Tibial artery (tissue), 4 donors: ENCODE results near the gene HIVEP1.

Source experiments
- DNase-seq, 2 donors: peaks; one replicate each; pipeline ENCODE4 v3.0.0-alpha.2; 2019
- H3K27ac ChIP-seq, 2 donors: fragments of 200-600 bp; sonication (generic) in 1 of 2; 1 replicate in 1 of 2; 2 replicates in 1 of 2; pipeline ENCODE4 v1.5.1; 2018 to 2019; ENCODE audit warnings: mild to moderate bottlenecking in 1 of 2
- H3K27me3 ChIP-seq, 2 donors: fragments of 200-600 bp; sonication (generic) in 1 of 2; one replicate each; pipeline versions ENCODE4 v1.5.1 to v1.6.0; 2016 to 2019
- H3K36me3 ChIP-seq, 3 donors: fragments of 200-600 bp; sonication (generic) in 2 of 3; one replicate each; pipeline ENCODE4 v1.5.1; 2016 to 2019; ENCODE audit warnings: mild to moderate bottlenecking in 2 of 3
- H3K4me1 ChIP-seq, 4 donors: fragments of 200-600 bp; sonication (generic) in 2 of 4; 1 replicate in 3 of 4; 2 replicates in 1 of 4; pipeline ENCODE4 v1.5.1; 2016 to 2019
- H3K4me3 ChIP-seq, 2 donors: fragments of 200-600 bp; sonication (generic) in 1 of 2; 1 replicate in 1 of 2; 2 replicates in 1 of 2; pipeline ENCODE4 v1.5.1; 2018 to 2019; ENCODE audit warnings: mild to moderate bottlenecking in 2 of 2
- H3K9me3 ChIP-seq, 3 donors: fragments of 200-600 bp; sonication (generic) in 1 of 3; one replicate each; pipeline ENCODE4 v1.5.1; 2016 to 2019
- intact Hi-C: fragments of 100-400 bp; cut with DNase I; formaldehyde crosslinking; loops from one replicate; pipeline ENCODE4 v1.15.0; 2023; ENCODE audit warnings: low total_unique reads
- TF ChIP-seq, protein P1 (sequence below), 2 experiments: fragments of 200-600 bp in 1 of 2; fragments of 450-650 bp in 1 of 2; IDR thresholded peaks; one replicate each; pipeline ENCODE4 v1.5.1; 2017 to 2019; ENCODE audit warnings: antibody characterized with exemption in 2 of 2, mild to moderate bottlenecking in 1 of 2, moderate library complexity in 1 of 2

The HIVEP1 gene

GRCh38 chr6:12163744-12164507 is 151.8 kb downstream of the HIVEP1 start:
- Histone ChIP-seq H3K27me3 (no peaks in the 10 kb centered on the region), H3K36me3 (peaks cover 14 to 31% (median 24%) of the 10 kb centered on the region in 3 donors), H3K27ac (no peak overlapping the region), H3K4me1 (no peaks in the 10 kb centered on the region), H3K9me3 (no peaks in the 10 kb centered on the region), H3K4me3 (no peak overlapping the region)
- TF ChIP-seq, protein P1, sequence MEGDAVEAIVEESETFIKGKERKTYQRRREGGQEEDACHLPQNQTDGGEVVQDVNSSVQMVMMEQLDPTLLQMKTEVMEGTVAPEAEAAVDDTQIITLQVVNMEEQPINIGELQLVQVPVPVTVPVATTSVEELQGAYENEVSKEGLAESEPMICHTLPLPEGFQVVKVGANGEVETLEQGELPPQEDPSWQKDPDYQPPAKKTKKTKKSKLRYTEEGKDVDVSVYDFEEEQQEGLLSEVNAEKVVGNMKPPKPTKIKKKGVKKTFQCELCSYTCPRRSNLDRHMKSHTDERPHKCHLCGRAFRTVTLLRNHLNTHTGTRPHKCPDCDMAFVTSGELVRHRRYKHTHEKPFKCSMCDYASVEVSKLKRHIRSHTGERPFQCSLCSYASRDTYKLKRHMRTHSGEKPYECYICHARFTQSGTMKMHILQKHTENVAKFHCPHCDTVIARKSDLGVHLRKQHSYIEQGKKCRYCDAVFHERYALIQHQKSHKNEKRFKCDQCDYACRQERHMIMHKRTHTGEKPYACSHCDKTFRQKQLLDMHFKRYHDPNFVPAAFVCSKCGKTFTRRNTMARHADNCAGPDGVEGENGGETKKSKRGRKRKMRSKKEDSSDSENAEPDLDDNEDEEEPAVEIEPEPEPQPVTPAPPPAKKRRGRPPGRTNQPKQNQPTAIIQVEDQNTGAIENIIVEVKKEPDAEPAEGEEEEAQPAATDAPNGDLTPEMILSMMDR (IDR thresholded peaks at IDR 0.05) = no peak
- intact Hi-C loops = no loop called here
- DNase-seq = no peak

DNA sequence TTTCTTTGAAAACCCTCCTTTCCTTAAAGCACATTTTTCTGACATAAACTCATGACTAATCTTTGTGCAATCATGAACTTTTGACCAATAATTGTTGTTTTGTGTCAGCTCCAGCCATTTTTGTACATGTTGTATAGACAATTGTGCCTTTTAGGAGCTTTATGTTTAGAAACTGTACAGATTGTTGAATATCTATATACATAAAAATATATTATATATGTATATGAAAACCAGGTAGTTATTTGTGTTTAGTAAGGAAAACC is 152.3 kb downstream of the HIVEP1 start:
- Histone ChIP-seq H3K36me3 (peaks cover 14 to 31% (median 24%) of the 10 kb centered on the region in 3 donors), H3K9me3 (no peaks in the 10 kb centered on the region), H3K27ac (no peak overlapping the region), H3K27me3 (no peaks in the 10 kb centered on the region), H3K4me1 (no peaks in the 10 kb centered on the region), H3K4me3 (no peak overlapping the region)
- intact Hi-C loops = no loop called here
- no peak for DNase-seq
- TF ChIP-seq, protein P1 (IDR thresholded peaks at IDR 0.05) = no peak

DNA sequence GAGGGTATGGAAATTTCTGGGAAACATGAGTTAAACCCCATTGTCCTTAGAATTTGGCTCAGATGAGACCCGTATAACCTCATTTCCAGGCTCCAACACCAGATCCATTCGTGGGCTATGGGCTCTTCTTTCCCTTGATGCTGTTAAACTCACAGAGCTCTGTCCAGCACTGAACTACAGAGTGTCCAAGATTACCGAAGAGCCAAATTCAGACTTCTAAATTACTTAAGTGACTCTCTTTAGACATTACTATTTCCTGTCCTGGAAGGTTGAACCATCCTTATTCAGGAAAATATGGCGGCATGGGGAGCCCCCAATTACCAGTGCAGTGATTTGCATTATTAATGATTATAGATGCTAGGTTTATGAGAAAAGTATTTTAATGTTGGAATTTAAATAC is 153.2 kb downstream of the HIVEP1 start:
- no peak overlapping the region for H3K27ac ChIP-seq
- peaks cover 14 to 31% (median 24%) of the 10 kb centered on the region in 3 donors for H3K36me3 ChIP-seq
- intact Hi-C loops = no loop called here
- H3K4me1 ChIP-seq = no peaks in the 10 kb centered on the region
- no peaks in the 10 kb centered on the region for H3K9me3 ChIP-seq
- H3K4me3 ChIP-seq = no peak overlapping the region
- H3K27me3 ChIP-seq = no peaks in the 10 kb centered on the region
- DNase-seq = no peak
- TF ChIP-seq, protein P1 (IDR thresholded peaks at IDR 0.05) = no peak

DNA sequence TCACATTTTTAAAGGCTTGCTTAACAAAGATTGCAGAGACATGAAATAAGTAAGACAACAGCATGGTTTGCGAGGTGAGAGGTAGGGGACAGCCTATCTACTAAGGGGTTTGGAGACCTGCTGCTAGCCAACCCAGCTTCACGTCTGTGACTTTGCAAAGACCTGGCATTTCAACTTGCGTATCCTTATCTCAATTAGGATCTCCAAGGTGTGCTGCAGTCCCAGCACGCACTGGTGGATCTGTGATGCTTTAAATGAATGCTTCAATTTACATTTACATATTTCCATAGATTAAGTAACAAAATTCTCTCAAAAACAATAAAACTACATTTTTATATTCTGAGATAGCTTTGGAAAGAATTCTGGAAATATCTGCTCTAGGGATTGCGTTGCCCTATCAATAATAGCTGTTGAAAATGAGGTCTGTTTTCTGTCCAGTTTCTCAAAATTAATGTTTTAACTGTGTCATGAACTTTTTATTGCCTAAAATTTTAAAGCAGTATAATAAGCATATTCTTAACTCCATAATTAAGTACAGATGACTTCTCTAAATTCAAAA is 153.7 kb downstream of the HIVEP1 start:
- Histone ChIP-seq H3K4me3 (no peak overlapping the region), H3K36me3 (peaks cover 14 to 31% (median 24%) of the 10 kb centered on the region in 3 donors), H3K27me3 (no peaks in the 10 kb centered on the region), H3K4me1 (no peaks in the 10 kb centered on the region), H3K9me3 (no peaks in the 10 kb centered on the region), H3K27ac (no peak overlapping the region)
- TF ChIP-seq, protein P1 (IDR thresholded peaks at IDR 0.05) = no peak
- no peak for DNase-seq
- intact Hi-C loops = no loop called here

DNA sequence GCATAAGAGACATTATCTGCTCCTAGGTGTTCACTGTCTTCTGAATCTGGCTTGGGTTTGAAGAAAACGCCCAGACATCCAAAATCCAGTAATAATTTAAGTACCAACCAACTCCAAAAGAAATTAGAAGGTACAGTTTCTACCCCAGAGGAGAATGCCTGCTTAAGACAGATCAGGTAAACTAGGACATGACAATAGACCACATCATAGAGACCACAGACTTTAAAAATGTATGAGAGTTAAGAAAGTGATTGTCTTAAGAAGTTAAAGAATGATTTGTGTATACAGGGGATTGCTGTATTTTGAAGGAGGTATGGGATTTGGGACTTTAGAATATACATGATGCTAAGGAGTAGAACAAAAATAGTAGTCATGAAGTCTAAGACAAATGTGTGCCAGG is 157.3 kb downstream of the HIVEP1 start:
- no peak overlapping the region for H3K27ac ChIP-seq
- intact Hi-C loops = no loop called here
- H3K27me3 ChIP-seq = no peaks in the 10 kb centered on the region
- DNase-seq = no peak
- H3K4me3 ChIP-seq = no peak overlapping the region
- peaks cover 0 to 3% (median under 1%) of the 10 kb centered on the region in 3 donors for H3K36me3 ChIP-seq
- TF ChIP-seq, protein P1 (IDR thresholded peaks at IDR 0.05) = no peak
- H3K4me1 ChIP-seq = peaks cover 0 to 13% (median 7%) of the 10 kb centered on the region in 4 donors
- no peaks in the 10 kb centered on the region for H3K9me3 ChIP-seq
